HG03097 (cell line): ENCODE results near the gene ATP6V1F.

Experiments
- ATAC-seq: cut with Tn5 transposase; IDR thresholded peaks from one replicate; pipeline ENCODE4 v1.9.1; 2021; ENCODE audit not compliant: unreplicated experiment, low FRiP score

ATP6V1F gene

DNA sequence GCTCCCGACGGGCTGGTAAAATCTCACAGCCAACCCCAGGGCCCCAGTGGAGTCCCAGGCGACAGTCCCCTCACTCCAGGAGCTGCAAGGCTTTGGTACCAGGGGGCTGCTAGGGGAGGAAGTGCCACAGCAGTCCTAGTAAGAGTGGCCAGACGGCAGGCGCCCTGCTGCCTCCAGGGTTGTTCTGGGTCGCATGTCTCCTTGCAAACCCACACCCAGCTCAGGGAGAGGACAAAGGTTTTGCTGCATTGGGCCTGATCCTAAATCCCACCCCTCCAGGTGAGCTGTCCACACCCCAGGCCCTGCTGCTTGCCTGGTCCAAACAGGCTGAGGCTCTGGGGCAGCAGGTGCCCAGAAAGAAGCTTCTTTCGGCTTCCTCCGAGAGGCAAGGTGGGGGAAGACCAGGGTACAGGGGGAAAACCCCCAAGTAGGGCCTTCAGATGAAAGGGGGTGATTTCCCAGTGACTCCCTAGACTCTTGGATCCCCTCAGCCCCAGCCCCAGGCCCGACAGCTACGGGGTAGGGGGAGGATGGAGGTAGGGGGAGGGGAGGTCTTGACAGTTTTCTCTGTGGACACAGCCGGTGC is 52.0 kb downstream of the ATP6V1F start:
- ATAC-seq: no peak

DNA sequence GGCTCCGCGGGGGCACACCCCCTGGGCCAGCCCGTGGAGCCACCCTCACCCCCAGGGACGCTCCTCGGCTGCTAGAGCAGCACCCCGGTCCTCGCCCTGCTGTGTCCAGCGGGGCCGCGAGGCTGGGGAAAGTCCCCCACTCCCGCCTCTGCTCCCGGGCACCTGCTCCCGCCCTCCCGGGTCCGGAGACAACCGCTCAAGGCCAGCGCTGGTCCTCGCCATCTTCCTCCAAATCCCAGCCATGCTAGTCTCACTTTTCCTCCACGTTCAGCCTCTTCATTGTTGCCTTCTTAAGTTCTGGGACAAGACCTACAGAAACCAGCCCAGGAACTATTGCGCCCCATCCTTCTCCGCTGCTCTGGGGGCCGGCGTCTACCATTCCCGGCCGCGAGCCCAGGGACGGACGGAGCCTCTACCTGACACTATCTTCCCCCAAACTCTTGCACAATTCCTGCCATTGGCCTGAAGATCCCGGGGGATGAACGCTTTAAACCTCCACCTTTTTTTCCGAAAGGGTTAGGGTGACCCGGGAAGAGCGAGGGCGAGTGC is 52.7 kb downstream of the ATP6V1F start:
- ATAC-seq: no peak
